Activated T-cell treated with anti-CD3 and anti-CD28 coated beads for 48 hours (primary cell): ENCODE measurements around the gene ITGB1.
"Not testable (repeated sequence)": the region's sequence is repeated elsewhere in the genome, so short reads cannot be mapped to it uniquely, and the experiment has no call there.

Source experiments
- DNase-seq: peaks from one replicate; pipeline ENCODE4 v3.0.0-alpha.2; 2020; ENCODE audit warnings: low read depth

ITGB1 gene

DNA sequence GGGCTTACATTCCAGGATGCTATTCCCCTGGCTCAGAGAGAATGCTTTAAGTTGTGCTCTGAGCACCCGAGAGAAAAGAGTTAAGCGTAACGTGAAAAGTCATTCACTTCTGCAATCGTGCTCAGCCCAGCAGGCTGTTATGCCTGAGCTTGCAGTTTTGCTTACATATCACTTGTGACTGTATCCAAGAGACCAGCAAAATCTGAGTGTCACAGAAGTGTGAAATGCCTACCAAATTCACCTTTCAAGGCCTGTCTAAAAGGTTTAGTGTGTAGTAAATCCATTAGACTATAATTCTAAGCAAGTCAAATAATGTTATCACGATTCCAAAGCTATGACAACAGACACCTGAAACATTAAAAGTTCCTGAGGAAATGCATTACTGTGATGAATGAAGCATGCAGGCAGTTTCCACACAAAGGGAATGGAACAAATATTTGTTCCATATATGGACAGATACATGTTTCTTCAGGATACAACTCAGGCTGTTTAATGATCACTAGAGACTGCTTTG is 20.1 kb downstream of the ITGB1 start:
- no peak for DNase-seq

DNA sequence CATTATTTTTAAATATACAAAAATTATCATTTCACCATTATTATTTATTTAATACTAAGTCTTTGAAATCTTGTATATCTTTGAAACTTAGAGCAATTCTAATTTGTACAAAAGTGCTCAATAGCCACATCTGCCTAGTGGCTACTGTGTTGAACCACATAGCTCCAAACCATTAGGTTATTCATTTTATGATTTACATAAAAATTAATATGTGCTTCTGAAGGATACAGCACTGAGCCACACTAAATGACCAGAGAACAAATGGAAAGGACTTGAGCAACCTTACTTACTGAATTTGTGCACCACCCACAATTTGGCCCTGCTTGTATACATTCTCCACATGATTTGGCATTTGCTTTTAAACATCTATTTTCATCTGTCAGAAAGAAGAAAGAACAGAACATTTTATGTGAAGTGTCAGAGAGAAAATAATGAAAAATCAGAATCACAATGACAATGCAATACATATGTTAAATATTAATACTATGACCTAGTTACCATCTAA is 25.8 kb downstream of the ITGB1 start:
- no peak for DNase-seq

DNA sequence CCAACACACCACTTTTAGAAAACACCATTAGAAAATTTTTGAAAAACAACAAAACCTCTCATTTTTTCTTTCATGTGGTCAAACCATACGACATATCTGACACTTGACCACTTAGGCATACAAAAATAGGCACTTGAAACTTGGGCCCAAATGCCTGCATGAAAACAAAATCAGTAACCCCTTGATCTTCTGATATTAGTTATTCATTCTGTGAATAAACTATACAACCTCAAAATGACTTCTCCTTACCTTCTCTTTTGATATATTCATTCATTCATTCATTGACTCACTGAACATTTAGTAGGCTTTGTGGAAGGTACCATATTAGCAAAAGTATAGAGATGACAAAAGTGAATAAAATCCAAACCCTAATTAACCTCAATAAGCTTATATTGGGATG is 26.4 kb downstream of the ITGB1 start:
- no peak for DNase-seq

DNA sequence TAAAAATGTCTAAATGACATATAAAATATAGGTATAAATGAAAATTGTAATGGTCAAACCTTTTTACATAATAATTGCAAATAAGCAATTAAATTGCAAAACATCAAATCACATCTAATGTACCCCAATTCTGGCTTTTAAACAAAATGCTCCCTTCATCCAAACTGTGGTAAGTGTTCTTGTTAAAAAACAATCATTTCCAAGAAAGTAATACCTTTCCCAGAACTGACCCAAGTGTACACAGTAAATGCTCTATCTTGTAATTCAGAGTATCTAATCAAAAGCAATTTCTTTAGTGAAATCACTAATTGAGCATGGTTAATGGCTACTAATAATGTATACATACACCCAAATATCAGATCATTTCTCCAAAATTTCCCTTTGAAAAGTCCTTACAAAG is 28.0 kb downstream of the ITGB1 start:
- no peak for DNase-seq

DNA sequence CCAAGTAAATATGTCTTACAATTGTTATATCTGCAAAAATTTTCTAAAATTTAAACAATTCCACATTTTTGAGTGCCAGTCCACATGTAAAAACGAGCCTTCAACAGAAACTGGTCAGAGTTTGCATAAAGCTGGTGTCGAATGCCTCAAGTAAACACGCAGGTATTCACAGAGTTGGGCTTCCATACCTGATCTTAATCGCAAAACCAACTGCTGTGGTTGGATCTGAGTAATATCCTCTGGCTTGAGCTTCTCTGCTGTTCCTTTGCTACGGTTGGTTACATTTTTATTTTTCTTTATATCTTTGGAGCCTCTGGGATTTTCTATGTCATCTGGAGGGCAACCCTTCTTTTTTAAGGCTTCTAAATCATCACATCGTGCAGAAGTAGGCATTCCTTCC is 28.4 kb downstream of the ITGB1 start:
- DNase-seq: no peak

DNA sequence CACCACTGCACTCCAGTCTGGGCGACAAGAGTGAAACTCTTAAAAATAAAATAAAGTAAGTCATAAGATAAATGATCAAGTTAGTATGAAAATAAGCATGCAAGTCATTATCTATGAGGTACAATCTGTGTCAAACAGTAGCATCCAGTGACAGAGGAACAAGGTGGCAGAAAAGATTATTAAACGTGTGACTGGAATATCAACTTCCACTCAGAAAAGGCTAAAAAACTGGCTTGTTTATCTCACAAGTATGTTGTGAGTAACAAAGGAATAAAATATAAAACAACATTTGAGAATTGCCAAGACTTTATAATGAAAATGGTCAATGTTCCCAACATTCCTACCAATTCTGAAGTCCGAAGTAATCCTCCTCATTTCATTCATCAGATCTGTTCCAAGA is 30.3 kb downstream of the ITGB1 start:
- DNase-seq: no peak

DNA sequence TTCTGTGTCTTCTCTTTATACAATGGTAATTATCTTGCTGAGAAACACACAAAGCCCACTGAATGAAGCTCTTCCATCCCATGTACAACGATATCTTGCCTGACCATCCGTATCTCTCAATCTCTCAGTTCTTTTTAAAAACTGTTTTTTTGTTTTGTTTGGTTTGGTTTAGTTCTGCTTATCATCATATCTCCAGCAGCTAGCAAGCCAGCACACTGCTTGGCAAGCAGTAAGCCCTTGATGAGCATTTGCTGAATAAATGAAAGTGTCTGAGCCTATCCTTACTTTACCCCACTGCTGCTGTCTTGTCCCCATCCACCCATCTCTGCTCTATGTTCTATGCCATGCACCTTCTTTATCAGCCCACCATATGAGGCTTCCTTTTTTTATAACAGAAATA is 34.2 kb downstream of the ITGB1 start:
- DNase-seq: no peak

DNA sequence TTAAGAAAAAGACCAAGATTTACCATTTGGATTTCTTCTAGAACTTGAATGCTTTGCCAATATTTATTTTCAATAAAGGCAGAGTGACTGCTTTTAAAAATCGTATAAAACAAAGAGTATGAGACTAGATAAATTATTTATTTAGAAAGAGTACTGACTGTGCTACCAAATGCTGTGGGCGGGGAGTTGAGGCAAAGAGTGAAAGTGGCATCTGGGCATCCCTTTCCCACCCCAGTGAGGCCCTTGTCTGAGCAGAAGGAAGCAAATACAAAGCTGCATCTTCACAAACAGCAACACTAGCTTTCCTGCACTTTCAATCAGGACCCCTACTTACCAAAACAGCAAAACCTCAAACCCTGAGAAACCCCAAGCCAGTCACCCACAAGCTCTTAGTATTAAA is 34.9 kb downstream of the ITGB1 start:
- no peak for DNase-seq

DNA sequence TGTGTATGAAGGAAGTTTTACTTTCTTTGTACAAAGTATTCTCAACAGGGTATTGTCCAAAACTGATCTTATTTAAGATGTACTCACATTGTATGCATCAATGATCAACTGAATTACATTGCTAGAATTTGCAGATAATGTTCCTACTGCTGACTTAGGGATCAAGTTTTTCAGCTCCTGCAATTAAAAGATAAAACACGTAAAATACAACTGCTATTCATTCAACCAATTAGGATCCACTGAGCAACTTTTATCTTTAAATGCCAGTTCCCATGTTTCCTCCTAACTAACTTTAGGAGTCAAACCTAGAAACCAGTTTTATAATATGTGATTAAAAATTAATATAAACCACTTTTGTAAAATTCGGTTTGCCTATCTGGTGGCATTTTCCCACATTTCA is 35.9 kb downstream of the ITGB1 start:
- no peak for DNase-seq

DNA sequence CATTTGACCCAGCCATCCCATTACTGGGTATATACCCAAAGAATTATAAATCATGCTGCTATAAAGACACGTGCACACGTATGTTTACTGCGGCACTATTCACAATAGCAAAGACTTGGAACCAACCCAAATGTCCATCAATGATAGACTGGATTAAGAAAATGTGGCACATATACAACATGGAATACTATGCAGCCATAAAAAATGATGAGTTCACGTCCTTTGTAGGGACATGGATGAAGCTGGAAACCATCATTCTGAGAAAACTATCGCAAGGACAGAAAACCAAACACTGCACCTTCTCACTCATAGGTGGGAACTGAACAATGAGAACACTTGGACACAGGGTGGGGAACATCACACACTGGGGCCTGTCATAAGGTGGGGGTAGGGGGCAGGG is 40.2 kb downstream of the ITGB1 start:
- DNase-seq: not testable (repeated sequence)

DNA sequence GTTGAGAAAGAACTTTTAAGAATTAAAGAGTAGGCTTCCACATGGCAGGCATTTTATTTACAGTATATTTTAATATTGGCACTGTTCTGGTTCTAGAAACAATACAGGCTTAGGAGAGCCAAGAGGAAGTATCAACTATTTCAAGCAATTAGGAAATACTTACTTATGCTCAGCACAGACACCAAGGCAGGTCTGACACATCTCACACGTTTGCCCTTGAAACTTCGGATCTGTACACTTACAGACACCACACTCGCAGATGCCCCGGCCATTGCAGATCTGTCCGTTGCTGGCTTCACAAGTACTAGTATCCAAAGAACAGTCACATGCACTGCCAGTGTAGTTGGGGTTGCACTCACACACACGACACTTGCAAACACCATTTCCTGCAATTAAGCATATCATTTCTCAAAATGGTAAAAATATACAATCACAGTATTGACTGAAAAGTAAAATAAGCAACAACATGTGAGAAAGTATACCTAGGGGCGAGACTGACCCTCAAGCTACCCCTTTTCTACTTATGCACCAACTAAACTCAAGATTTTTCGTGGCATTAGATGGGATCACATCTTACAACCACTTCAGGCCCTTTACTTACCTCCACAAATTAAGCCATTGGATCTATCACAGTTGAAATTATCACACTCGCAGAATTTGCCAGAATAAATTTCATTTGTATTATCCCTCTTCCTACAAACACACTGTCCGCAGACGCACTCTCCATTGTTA is 46.6 kb downstream of the ITGB1 start:
- DNase-seq: no peak

DNA sequence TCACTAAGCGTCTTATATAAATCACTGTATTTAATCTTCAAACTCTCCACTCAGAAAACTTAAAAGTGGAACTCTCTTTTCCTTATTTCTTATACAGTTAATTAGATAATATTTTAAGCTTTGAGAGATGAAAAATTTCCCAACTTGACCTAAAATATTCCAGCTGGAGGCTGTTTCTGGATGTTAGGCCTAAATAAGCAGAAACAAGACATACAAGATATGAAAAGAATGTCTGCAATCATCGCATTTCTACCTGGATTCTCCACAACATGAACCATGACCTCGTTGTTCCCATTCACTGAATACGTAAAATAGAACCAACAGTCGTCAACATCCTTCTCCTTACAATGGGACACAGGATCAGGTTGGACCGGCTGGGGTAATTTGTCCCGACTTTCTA is 48.1 kb downstream of the ITGB1 start:
- not testable (repeated sequence) for DNase-seq

DNA sequence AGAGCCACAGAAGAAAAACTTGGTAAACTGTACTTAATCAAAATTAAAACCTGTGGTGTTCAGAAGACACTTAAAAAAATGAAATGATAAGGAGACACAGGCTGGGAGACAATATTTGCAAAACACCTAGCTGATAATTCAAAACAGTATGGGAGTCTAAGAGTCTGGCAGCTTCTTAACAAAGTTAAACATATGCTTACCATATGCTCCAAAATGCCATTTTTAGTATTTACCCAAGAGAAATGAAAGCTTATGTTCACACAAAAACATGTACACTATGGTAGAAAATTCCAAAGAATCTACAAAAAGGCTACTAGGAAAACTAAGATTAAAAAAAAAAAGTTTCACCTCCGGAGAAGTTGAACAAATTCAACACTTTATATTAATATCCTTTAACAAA is 48.6 kb downstream of the ITGB1 start:
- no peak for DNase-seq

DNA sequence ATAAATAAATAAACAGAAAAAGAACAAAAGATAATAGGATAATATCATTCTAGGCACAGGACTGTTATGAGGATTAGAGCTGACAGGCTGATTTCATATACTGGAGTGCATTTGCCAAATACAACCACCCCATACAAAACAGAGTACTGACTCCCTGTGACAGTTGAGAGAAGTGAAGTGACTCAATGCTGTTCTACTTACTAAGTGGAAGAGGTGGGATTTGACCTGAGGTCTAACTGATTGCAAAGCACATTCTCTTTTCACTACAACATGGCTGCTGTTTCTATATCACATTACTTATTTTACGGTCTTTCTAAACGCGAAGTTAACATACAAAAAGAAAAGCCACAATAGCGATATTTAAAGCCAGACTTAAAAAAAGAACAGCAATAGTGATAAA is 51.4 kb downstream of the ITGB1 start:
- DNase-seq: no peak

DNA sequence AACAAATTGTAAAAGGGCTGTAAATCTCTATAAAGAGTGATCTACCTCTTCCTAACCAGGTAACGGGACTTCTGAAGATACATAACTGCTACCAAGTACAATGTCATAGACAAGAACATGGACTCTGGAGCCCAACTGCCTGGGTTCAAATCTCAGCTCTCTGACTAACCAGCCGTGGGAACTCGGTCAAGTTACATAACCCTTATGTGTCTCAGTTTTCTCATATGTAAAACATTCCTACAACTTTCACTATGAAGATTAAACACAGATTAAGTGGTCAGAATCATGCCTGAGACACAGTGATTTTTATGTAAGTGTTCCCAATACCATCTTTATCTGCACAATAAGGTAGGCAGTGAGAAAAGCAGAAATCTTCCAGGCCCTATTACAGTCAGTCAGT is 52.6 kb downstream of the ITGB1 start:
- DNase-seq: no peak

DNA sequence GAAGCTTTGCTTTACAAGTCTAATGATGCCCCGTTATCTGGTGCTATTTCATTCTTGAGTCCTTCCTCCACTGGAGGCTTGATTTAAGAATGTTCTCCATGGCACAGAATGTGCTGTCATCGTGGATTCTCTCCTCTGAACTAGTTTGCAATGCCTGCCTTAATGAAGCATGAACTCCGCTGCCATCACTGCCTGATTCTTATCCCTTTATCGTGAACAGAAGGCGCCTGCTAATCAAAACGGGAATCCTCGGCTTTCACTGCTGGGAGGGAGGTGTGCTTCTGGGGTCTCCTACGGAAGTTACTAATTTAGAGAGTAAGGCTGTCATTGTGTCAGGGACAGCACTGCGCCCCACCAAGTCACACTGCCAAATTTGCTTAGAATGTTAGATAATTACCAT is 56.2 kb downstream of the ITGB1 start:
- DNase-seq: no peak

DNA sequence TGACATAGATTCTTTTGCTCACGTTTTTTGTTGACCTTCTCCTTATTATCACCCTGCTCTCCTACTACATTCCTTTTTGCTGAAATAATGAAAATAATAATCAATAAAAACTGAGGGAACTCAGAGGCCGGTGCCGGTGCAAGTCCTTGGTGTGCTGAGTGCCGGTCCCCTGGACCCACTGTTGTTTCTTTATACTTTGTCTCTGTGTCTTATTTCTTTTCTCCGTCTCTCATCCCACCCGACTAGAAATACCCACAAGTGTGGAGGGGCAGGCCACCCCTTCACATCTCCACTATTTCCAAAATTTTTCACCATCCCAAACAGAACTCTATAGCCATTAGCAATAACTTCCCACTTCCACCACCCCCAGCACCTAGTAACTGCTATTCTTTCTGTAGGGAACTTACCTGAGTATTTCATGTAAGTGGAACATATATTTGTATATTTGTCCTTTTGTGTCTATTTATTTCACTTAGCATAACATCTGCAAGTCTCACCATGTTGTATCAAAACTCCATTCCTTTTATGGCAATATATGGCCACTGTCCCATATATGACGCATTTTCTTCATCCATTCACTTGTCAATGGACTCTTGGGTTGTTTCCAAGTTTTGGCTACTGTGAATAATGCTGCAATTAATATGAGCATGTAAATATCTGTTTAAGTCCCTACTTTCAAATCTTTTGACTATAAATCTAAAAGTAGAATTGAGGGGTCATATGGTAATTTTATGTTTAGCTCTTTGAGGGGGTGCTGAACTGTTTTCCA is 62.6 kb downstream of the ITGB1 start:
- DNase-seq: not testable (repeated sequence)

DNA sequence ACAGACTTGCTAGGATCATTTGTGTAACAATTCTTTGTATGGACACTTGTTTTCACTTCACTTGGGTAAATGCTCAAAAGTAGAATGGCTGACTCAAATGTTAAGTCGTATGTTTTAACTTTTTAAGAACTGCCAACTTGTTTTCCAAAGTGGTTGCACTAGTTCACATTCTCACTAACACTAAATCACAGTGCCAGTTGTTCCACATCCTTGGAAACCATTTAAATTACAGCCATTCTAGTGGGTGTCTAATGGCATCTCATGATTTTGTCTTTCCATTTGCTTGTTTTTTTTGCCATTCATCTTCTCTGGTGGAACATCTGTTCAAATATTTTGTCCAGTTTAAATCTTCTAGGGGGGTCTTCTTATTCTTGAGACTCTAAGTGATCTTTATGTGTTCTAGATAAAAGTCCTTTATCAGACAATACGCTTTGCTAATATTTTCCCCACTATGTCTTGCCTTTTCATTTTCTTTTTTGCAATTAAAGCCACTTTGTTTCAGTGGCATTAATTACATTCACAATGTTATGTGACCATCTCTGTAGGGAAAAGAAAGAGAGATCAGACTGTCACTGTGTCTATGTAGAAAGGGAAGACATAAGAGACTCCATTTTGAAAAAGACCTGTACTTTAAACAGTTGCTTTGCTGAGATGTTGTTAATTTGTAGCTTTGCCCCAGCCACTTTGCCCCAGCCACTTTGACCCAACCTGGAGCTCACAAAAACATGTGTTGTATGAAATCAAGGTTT is 63.9 kb downstream of the ITGB1 start:
- DNase-seq: no peak

DNA sequence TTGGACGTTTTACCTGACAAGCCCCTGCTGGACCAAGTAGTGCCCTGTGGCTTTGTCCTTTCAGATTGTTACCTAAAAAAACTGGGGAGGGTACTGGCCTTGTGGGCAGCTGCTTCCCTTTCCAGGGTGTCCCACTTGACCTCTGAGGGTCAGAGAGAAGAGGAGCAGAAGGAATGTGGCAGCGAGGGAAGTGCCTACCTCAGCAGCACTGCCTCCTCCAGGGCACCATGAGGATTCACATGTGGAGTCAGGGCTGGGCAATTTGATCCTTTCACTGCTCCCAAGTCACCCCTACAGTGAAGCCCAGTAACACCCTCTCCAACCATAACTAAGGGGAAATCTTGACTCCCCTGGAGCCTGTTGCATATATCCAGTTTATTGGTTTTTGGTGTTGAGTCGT is 64.6 kb downstream of the ITGB1 start:
- DNase-seq: no peak

DNA sequence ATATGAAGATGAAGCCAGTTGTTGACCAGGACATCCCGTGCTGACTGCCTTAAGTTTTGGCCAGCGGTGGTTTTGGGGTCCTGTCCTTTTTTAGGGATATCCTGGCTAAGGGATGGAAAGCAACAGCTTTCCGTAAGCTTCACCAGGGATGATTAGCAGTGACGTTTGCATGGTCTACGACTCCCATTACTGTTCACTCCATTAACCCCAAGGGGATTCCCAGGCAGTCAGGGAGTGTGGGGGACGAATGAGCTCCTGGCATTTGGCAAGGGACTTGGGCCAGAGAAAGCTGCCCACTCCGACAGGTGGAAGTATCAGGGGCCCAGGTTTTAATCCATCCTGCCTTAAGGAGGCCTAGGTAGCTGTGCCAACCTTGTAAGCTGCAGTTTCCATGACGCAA is 66.8 kb downstream of the ITGB1 start:
- DNase-seq: no peak

DNA sequence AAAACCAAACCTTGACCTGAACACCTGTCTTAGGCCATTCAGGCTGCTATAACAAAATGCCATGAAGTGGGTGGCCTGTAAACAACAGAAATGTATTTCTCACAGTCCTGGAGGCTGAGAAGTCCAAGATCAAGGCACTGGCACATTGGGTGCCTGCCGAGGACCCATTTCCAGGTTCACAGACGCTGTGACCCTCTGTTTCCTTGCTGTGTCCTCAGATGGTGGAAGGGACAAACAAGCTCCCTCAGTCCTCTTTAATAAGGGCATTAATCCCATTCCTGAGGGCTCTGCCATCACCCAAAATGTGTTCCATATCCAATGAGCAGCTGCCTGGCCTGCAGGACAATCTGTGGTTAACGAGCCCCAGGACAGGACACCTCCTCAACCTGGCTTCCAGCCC is 67.6 kb downstream of the ITGB1 start:
- no peak for DNase-seq

DNA sequence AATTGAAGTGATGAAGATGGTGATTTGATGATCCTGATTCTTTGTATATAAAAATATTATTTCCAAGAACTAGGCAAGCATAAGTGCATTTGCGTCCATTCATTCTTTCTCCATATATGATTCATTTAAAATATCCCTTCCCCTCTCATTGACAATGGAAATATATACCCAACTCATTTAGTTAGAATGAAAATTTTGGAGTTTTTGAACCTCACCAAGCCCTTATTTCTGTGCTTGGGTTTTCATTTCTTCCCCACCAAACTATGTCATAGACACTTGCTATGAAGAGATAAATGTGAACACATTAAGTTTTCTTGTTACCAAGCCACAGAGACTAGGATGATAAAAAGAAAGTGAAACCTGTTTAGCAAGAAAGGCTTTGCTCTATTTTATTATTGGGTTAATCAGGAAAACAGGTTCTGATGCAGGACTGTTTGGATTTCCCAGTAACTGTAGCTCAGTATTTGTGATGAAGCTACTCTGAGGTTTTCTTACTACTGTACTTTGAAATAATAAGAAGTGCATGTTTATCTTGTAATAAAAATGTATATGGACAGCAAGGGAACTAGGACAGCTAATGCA is 68.3 kb downstream of the ITGB1 start:
- DNase-seq: no peak
